ENCODE results near the gene SH3GL1. TPM values are rescaled to one million over a fixed set of nuclear protein-coding genes. Genes with fewer than 3 reads are reported as not detected.

SH3GL1 gene
- total RNA-seq, 1 donor = 83.2 TPM

DNA sequence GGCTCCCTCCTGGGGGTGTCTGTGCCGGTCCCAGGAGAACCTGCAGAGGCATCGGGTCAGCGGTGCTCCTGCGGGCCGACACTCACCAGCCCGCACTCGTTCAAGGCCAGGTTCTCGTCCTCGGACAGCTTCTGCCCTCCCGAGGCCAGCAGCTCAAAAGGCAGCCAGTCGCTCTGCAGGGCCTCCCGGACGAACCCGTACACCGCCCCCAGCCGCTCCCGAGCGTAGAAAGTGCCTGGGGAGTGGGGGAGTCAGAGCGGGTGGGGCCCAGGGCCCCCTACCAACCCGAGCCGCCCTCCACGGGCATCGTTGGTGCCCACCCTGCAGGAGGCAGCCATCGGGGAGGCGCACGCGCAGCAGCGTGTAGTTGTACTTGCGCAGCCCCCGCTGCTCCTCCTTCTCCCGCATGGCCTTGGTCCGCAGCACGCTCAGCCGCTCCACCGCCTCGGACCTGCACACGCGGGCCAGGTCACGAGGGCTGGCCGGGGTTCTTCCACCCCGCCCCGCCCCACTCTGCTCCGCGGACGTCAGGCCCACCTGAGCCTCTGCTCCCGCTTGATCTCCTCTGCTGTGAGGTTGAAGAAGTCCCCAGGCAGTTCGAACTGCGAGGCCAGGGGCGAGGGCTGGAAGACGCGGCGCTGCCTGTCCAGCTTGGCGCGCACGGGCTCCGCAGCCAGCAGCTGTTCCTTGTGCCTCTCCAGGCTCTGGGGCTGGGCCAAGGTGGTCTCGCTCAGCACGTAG, 45.8 kb upstream of the SH3GL1 start:
- peaks cover 60% of the 10 kb centered on the region for H3K36me3 ChIP-seq (ENCODE audit: insufficient read depth, low read length)

DNA sequence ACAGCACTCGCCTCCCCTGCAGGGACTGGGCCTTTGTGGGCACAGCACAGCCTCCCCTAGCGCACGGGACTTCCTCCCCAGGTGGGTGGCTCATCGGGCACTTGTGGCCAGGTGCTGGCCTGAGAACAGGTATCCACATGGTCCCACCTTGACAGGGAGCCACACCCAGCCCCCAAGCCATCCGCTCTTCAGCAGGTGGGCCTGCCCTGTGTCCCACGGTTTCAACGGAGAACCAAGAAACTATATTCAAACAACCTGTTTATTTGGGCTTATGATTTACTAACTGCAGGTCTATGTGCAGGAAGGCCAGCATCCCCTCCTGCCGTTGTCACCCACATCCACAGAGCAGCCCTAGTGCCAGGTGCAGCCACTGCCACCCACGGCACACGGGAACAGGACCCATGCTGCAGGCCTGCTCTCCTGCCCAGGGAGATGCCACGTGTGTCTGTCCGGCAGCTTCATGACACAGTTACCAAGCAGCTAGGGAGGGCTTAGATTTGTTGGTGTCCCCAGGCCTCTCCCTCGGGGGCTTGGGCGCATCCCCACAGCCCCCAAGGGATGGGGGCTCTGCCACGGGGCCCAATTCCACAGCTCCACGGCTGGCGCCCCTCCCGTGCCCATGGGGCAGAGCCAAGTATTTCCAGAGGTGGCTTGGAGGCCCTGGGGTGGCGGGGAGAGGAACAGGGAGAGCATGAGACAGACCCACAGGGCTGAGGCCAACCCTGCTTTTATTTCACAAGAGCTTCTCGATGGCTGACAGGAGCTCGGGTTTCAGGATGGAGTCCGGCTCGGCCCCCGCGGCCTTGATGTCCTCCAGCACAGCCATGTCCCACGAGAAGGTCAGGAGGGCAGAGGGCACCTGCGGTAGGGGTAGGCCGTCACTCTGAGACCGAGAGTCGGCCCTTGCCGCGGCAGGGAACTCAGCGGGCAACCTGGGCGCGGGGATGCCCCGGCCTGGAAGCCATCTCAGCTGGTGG, 44.7 kb upstream of the SH3GL1 start:
- peaks cover 8% of the 10 kb centered on the region for H3K79me2 ChIP-seq (ENCODE audit: insufficient read depth, low read length)
- no peak overlapping the region for H3K4me3 ChIP-seq (ENCODE audit: insufficient read depth, low read length)
- peaks cover 52% of the 10 kb centered on the region for H3K36me3 ChIP-seq (ENCODE audit: insufficient read depth, low read length)
- TF ChIP-seq, protein P1, sequence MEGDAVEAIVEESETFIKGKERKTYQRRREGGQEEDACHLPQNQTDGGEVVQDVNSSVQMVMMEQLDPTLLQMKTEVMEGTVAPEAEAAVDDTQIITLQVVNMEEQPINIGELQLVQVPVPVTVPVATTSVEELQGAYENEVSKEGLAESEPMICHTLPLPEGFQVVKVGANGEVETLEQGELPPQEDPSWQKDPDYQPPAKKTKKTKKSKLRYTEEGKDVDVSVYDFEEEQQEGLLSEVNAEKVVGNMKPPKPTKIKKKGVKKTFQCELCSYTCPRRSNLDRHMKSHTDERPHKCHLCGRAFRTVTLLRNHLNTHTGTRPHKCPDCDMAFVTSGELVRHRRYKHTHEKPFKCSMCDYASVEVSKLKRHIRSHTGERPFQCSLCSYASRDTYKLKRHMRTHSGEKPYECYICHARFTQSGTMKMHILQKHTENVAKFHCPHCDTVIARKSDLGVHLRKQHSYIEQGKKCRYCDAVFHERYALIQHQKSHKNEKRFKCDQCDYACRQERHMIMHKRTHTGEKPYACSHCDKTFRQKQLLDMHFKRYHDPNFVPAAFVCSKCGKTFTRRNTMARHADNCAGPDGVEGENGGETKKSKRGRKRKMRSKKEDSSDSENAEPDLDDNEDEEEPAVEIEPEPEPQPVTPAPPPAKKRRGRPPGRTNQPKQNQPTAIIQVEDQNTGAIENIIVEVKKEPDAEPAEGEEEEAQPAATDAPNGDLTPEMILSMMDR (IDR thresholded peaks at IDR 0.05; ENCODE audit: extremely low read depth, low read depth, low read length) = no peak
- no peak overlapping the region for H3K27ac ChIP-seq (ENCODE audit: low read depth, low read length)
- no peak overlapping the region for H3K4me2 ChIP-seq (ENCODE audit: insufficient read depth, low read length)
- peak; percentile 76 for DNase-seq (ENCODE audit: insufficient read length, low spot score, missing footprints)
- H2AFZ ChIP-seq (ENCODE audit: low read length) = no peak overlapping the region
- H4K20me1 ChIP-seq (ENCODE audit: insufficient read depth, low read length) = peaks cover 17% of the 10 kb centered on the region
- H3K4me1 ChIP-seq (ENCODE audit: insufficient read depth, low read length) = no peaks in the 10 kb centered on the region
- no peaks in the 10 kb centered on the region for H3K27me3 ChIP-seq (ENCODE audit: insufficient read depth, low read length)
- H3K9me3 ChIP-seq (ENCODE audit: low read depth, low read length) = no peaks in the 10 kb centered on the region

More for the DNA sequence above, 45.8 kb upstream of the SH3GL1 start:
- H3K4me3 ChIP-seq (ENCODE audit: insufficient read depth, low read length) = no peak overlapping the region
- no peak overlapping the region for H2AFZ ChIP-seq (ENCODE audit: low read length)
- H3K9me3 ChIP-seq (ENCODE audit: low read depth, low read length) = no peaks in the 10 kb centered on the region
- no peaks in the 10 kb centered on the region for H3K4me1 ChIP-seq (ENCODE audit: insufficient read depth, low read length)
- no peak overlapping the region for H3K4me2 ChIP-seq (ENCODE audit: insufficient read depth, low read length)
- H3K79me2 ChIP-seq (ENCODE audit: insufficient read depth, low read length) = peaks cover 8% of the 10 kb centered on the region
- TF ChIP-seq, protein P1 (IDR thresholded peaks at IDR 0.05; ENCODE audit: extremely low read depth, low read depth, low read length) = no peak
- H3K27ac ChIP-seq (ENCODE audit: low read depth, low read length) = no peak overlapping the region
- H4K20me1 ChIP-seq (ENCODE audit: insufficient read depth, low read length) = peaks cover 17% of the 10 kb centered on the region
- DNase-seq (ENCODE audit: insufficient read length, low spot score, missing footprints) = peak; percentile 31
- no peaks in the 10 kb centered on the region for H3K27me3 ChIP-seq (ENCODE audit: insufficient read depth, low read length)

DNA sequence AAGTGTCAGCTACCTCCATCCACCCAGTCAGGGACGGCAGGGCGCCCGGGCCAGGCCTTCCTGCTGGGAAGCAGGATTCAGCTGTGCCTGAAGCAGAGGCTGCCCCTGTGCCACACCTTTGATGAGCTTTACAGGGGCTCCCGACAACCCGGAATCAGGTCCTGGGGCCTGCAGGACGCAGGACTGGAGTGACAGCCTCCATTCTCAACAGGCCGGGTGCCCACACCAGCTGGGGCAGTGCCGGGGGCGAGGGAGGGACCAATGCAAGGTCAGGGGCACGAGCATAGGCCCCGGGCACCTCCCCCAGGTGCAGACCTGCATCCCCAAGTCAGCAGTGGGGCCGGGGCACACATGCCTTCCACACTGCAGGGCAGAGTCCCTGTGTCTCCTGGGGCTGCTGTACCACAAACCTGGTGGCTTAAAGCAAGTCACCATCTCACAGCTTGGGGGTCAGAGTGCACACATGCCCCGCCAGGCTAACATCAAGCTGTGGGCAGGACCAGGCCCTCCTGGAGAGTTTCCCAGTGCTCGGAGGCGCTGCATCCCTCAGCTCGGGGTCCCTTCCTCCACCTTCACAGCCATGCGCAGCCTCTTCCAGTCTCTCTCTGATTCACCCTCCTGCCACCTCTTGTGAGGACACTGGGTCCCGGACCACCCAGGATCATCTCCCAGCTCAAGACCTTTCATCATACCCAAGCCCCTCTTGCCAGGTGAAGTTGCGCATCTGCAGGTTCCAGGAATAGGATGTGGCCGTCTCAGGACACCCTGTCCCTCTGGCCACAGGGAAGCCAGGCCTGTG, 43.8 kb upstream of the SH3GL1 start:
- H3K4me1 ChIP-seq (ENCODE audit: insufficient read depth, low read length) = no peaks in the 10 kb centered on the region
- TF ChIP-seq, protein P1 (IDR thresholded peaks at IDR 0.05; ENCODE audit: extremely low read depth, low read depth, low read length) = no peak
- no peaks in the 10 kb centered on the region for H3K27me3 ChIP-seq (ENCODE audit: insufficient read depth, low read length)
- DNase-seq (ENCODE audit: insufficient read length, low spot score, missing footprints) = peak; percentile 65
- no peak overlapping the region for H3K27ac ChIP-seq (ENCODE audit: low read depth, low read length)
- H3K9me3 ChIP-seq (ENCODE audit: low read depth, low read length) = no peaks in the 10 kb centered on the region
- H3K79me2 ChIP-seq (ENCODE audit: insufficient read depth, low read length) = peaks cover 3% of the 10 kb centered on the region
- H4K20me1 ChIP-seq (ENCODE audit: insufficient read depth, low read length) = peaks cover 13% of the 10 kb centered on the region
- peaks cover 45% of the 10 kb centered on the region for H3K36me3 ChIP-seq (ENCODE audit: insufficient read depth, low read length)
- H2AFZ ChIP-seq (ENCODE audit: low read length) = no peak overlapping the region
- H3K4me3 ChIP-seq (ENCODE audit: insufficient read depth, low read length) = no peak overlapping the region
- H3K4me2 ChIP-seq (ENCODE audit: insufficient read depth, low read length) = no peak overlapping the region
